Measurements from ENCODE around the gene DOK4.

DNA sequence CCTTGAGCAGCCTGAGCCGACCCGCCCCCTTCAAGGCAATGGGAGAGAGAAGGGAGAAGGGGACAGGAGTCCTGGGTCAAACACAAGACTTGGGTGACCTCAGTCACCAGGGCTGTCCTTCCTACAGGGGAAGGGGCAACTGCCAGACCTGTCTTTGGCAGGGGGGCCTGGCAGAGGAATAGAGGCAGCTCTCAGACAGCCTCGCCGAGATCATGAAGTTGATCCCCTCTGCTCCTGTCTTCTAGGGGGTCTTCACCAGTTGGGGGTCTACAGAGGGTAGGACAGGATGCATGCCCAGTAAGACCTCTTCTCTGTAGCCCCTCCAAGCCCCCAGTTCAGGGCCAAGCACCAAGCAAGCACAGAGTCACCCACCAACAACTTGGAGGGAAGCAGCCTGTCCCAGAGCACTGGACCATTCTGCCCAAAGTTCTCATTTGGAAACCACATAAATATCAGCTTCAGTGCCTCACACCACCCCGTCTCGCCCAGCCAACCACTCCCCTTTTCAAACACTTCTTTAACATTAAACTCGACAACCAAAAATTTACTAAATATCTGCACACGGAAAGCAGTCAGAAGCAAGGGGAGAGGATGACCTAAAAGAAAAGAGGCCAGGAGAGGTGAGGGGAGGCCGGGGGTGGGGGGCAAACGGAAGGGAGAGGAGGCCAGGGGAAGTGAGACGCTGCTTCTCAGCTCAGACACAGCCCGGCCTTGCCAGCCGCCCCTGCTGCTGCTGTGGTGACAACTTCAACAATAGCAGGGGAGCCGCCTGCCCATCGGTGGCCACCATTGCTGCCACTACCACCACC, 7.7 kb downstream of the DOK4 start:
- TF ChIP-seq, protein P1, sequence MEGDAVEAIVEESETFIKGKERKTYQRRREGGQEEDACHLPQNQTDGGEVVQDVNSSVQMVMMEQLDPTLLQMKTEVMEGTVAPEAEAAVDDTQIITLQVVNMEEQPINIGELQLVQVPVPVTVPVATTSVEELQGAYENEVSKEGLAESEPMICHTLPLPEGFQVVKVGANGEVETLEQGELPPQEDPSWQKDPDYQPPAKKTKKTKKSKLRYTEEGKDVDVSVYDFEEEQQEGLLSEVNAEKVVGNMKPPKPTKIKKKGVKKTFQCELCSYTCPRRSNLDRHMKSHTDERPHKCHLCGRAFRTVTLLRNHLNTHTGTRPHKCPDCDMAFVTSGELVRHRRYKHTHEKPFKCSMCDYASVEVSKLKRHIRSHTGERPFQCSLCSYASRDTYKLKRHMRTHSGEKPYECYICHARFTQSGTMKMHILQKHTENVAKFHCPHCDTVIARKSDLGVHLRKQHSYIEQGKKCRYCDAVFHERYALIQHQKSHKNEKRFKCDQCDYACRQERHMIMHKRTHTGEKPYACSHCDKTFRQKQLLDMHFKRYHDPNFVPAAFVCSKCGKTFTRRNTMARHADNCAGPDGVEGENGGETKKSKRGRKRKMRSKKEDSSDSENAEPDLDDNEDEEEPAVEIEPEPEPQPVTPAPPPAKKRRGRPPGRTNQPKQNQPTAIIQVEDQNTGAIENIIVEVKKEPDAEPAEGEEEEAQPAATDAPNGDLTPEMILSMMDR (IDR thresholded peaks at IDR 0.05; ENCODE audit: low read depth, low read length) = no peak
- TF ChIP-seq, protein P2, sequence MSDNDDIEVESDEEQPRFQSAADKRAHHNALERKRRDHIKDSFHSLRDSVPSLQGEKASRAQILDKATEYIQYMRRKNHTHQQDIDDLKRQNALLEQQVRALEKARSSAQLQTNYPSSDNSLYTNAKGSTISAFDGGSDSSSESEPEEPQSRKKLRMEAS (IDR thresholded peaks at IDR 0.05; ENCODE audit: low read depth, low read length) = no peak
- TF ChIP-seq POLR2A (IDR thresholded peaks at IDR 0.05; ENCODE audit: extremely low read depth, insufficient read length) (no peak), MYC (IDR thresholded peaks at IDR 0.05; ENCODE audit: low read depth, low read length) (no peak)

Measured in NB4 (cell line).